GM19099 (cell line): ENCODE results near the gene PPM1D.

Source experiments
- POLR2A ChIP-seq: IDR thresholded peaks from 3 replicates; pipeline ENCODE4 v1.6.1; 2011; ENCODE audit warnings: low read depth; ENCODE audit not compliant: insufficient read length; ENCODE audit errors: extremely low read depth

The PPM1D gene

GRCh38 chr17:60606036-60606435 lies 6.0 kb downstream of the PPM1D start:
- no peak for TF ChIP-seq POLR2A

DNA sequence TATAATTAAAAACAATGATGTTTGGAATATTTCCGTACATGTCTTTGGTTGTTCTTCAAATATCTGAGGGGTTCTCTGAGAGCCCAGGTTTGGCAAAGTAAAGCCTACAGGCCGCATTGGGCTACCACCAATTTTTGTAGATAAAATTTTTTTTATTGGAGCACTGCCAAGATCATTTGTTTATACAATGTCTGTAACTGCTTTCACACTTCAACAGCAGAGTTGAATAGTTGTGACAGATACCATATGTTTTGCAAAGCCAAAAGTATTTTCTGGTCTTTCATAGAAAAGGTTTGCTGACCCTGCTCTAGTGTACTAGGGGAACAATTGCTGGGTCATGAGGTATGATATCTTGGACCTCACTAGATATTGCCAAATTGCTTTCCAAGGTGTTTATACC lies 10.5 kb downstream of the PPM1D start:
- no peak for TF ChIP-seq POLR2A

GRCh38 chr17:60613325-60613724 lies 13.3 kb downstream of the PPM1D start:
- TF ChIP-seq POLR2A: no peak

- TF ChIP-seq POLR2A: no peak
Observed at GRCh38 chr17:60615108-60615507, 15.1 kb downstream of the PPM1D start.

DNA sequence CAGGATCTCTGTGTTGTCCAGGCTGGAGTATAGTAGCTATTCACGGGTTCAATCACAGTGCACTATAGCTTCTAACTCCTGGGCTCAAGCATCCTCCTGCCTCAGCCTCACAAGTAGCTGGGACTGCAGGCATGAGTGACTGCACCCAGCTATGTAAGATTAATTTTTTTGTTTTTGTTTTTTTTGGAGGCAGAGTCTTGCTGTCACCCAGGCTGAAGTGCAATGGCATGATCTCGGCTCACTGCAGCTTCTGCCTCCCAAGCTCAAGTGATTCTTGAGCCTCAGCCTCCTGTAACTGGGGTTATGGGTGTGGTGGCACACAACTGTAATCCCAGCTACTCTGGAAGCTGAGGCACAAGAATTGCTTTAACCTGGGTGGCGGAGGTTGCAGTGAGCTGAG lies 15.8 kb downstream of the PPM1D start:
- no peak for TF ChIP-seq POLR2A

DNA sequence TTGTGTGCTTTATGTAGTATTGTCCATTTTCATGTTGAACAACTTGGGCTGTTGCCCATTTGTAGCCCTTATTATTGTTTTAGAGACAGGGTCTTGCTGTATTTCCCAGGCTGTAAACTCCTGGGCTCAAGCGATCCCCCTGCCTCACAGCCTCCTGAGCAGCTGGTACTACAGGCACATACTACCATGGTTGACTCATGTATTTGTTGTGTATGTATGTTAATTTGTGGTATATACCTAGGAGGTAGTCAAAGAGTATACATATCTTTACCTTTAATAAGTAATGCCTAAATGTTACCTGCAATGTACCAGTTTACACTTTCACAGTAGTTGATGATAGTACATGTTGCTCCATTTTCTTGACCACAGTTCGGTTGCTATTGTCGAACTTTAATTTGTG lies 18.1 kb downstream of the PPM1D start:
- no peak for TF ChIP-seq POLR2A

GRCh38 chr17:60618854-60619526 lies 19.0 kb downstream of the PPM1D start:
- TF ChIP-seq POLR2A: no peak

DNA sequence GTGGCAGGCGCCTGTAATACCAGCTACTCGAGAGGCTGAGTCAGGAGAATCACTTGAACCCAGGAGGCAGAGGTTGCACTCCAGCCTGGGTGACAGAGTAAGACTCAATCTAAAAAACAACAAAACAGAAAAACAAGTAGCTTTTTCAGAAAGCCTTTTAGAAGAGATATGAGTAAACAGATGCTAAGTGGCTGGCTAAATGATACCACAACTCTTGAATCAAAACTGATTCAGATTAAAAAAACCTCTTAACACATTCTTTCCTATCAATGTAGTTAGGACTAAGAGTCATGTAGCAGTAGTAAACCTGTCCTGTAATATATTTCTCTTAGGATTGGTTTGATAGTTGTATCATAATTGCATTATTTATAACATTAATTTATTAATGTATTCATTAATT lies 23.0 kb downstream of the PPM1D start:
- TF ChIP-seq POLR2A: no peak

DNA sequence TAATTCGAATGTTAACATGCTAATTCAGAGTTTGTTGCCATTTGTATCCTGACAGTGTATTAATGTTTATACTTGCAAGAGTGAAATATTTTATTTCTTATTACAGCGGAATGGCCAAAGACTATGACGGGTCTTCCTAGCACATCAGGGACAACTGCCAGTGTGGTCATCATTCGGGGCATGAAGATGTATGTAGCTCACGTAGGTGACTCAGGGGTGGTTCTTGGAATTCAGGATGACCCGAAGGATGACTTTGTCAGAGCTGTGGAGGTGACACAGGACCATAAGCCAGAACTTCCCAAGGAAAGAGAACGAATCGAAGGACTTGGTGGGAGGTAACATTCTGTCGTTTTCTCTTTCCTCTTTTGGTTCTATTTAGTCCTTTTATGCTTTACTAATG lies 23.4 kb downstream of the PPM1D start:
- no peak for TF ChIP-seq POLR2A

GRCh38 chr17:60627124-60627523 lies 27.1 kb downstream of the PPM1D start:
- no peak for TF ChIP-seq POLR2A

DNA sequence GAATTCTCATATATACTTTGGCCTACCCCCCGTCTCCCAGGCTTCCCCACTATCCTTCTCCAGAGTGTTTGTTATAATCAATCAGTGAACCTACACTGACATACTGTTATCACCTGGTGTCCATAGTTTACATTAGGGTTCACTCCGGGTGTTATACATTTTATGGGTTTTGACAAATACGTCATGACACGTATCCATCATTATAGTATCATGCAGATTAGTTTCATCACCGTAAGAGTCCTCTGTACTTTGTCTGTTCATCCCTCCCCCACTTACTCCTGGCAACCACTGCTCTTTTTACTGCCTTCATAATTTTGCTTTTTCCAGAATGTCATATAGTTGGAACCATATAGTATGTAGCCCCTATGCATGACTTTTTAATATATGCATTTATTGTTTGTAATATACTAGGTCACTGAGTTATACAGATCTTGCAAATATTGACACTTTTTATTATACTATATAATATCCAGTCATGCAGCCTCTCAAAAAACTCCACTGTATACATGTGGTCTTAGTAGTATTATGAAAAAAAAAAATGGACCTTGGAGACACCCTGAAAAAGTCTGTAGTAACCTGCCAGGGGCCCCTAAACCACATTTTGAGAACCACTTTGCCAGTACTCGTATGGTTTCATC lies 28.4 kb downstream of the PPM1D start:
- no peak for TF ChIP-seq POLR2A

GRCh38 chr17:60629120-60629519 lies 29.1 kb downstream of the PPM1D start:
- no peak for TF ChIP-seq POLR2A

- TF ChIP-seq POLR2A: no peak
Observed at GRCh38 chr17:60630352-60630751, 30.4 kb downstream of the PPM1D start.

DNA sequence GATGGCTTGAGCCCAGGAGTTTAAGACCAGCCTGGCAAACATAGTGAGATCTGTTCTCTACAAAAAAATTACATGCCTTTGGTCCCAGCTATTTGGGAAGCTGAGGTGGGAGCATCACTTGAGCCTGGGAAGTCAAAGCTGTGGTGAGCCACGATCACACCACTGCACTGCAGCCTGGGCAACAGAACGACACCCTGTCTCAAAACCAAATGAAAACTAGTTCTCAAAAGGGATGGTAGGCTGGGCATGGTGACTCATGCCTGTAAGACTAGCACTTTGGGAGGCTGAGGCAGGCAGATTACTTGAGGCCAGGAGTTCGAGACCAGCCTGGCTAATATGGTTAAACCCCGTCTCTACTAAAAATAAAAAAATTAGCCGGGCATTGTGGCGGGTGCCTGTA lies 31.1 kb downstream of the PPM1D start:
- TF ChIP-seq POLR2A: no peak

DNA sequence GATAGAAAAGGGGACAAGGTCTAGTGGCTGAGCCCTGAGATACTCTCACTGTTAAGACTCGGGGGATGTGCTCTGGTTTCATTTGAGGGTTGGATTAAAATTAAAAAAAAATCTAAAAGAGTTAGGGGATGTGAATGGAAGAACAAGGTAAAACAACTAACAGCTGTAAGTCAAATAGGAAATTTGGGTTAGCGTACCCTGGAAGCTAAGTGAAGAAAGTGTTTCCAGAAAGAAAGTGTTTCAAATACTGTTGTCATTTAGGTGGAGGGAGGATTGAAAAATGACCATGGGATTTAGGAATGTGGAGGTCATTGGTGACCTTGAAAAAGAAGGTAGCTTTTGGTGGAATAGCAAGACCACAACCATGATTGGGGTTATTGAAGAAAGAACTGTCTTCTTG lies 37.7 kb downstream of the PPM1D start:
- TF ChIP-seq POLR2A: no peak

GRCh38 chr17:60639019-60639330 lies 39.0 kb downstream of the PPM1D start:
- no peak for TF ChIP-seq POLR2A

- TF ChIP-seq POLR2A: no peak
Observed at GRCh38 chr17:60640503-60640902, 40.5 kb downstream of the PPM1D start.
